Fibroblast of skin of right quadriceps (primary cell): ENCODE data around the gene DHRS12.

Source experiments
- DNase-seq: peaks from one replicate; pipeline ENCODE4 v3.0.0-alpha.2; 2013

Gene DHRS12

GRCh38 chr13:51780099-51780498 lies 23.9 kb downstream of the DHRS12 start:
- no peak for DNase-seq

DNA sequence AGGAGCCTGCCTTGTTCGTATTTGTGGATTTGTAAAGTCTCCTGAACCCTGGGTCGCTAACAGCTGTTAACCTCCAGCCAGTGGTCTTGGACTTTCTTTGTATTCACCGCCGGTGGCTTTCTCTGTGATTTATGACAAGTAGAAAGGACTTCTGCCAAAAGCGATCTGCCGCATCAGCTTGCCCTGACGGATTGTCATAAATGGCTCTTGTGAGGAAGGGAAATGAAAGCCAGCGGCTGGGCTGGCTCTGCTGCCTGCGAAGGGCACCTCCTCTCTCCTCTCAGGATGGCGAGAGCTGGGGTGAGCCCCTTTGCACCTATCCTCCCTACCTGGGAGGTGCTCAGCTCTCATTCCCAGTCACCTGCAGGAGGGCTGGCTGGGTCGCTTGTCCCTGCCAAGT lies 25.6 kb downstream of the DHRS12 start:
- DNase-seq = no peak

- no peak for DNase-seq
Observed at GRCh38 chr13:51777921-51778320, 26.0 kb downstream of the DHRS12 start.

GRCh38 chr13:51776179-51776578 lies 27.8 kb downstream of the DHRS12 start:
- no peak for DNase-seq

GRCh38 chr13:51773515-51773914 lies 30.4 kb downstream of the DHRS12 start:
- no peak for DNase-seq

GRCh38 chr13:51772781-51773180 lies 31.2 kb downstream of the DHRS12 start:
- no peak for DNase-seq

- DNase-seq = no peak
Observed at GRCh38 chr13:51772105-51772455, 31.9 kb downstream of the DHRS12 start.

- DNase-seq = no peak
Observed at GRCh38 chr13:51771418-51772104, 32.4 kb downstream of the DHRS12 start.

GRCh38 chr13:51770681-51771417 lies 33.1 kb downstream of the DHRS12 start:
- DNase-seq = no peak

GRCh38 chr13:51770160-51770559 lies 33.8 kb downstream of the DHRS12 start:
- DNase-seq = no peak

DNA sequence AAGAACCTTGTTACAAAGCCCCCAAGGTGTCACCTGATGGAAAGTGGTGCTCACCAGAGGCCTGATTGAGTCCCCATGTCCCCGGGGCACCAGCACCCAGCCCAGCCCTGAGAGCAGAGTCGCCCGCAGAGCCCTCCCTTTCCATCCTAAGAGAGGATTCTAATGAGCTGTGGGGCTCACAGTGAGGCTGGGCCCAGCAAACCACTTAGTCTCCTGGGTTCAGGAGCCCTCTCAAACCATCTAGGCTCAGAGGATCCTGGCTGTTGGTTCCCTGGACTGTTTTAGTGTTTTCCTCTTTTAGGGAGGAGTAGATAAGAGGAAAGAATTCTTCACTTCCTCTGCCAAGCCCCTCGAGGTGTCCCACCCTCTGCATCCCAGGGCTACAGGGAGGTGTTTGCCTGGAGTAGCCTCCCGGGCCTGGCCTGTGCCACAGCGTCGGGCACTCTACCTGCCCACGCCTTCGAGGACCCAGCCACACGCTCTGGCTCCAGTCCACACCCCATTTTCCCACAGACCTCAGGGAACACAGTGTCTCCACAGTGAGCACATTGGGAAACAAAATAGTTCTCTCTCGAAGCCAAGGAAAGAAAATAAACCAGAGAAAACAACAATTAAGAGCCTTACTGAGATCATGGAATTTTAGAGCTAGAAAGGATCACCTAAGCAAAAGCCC lies 34.4 kb downstream of the DHRS12 start:
- no peak for DNase-seq

- no peak for DNase-seq
Observed at GRCh38 chr13:51768976-51769375, 35.0 kb downstream of the DHRS12 start.

GRCh38 chr13:51768378-51768921 lies 35.5 kb downstream of the DHRS12 start:
- DNase-seq = no peak

- no peak for DNase-seq
Observed at GRCh38 chr13:51767100-51767499, 36.9 kb downstream of the DHRS12 start.

- DNase-seq = no peak
Observed at GRCh38 chr13:51765142-51765515, 38.8 kb downstream of the DHRS12 start.

DNA sequence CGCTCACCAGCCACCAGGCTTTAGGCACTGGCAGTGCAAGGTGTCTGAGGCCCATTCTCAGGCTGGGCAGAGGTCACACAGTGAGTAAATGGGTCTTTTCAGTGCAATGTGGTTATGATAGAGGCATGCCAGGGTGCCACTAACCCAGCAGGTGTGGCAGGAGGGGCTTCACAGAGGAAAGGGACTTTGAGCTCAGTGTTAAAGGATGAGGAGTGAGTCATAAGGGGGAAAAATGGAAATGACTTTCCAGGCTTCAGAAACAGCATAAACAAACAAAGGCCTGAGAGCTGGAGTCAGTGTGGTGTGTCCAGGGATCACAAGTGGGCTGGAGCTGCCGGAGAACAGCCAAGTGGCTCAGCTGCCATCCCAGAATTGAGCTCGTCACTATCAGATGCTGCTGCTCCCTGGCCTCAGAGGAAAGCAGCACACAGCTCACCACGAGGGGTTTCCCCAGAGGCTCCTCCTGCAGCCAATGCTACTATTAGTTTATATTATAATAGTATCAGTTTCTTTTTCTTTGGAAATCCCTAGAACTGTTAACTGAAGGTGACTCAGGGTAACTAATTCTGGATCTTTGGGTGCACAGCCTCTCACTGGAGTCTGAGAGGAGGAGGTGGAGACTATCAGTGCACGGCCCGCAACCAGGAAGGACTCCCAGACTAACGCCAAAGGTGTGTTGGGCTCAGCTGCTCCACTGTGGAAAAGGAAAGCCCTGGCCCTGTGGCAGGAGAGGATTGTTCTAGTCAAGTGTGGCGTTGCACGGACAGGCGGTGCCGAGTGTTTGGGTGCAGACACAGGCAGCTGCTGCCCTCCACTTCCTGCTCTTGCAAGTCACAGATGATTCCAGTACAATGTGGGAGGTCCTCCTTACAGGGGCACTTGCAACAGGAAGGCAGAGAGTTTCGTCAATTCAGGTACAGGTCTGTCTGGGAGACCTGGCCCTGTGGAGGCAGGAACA lies 39.5 kb downstream of the DHRS12 start:
- peak; percentile 25 for DNase-seq

DNA sequence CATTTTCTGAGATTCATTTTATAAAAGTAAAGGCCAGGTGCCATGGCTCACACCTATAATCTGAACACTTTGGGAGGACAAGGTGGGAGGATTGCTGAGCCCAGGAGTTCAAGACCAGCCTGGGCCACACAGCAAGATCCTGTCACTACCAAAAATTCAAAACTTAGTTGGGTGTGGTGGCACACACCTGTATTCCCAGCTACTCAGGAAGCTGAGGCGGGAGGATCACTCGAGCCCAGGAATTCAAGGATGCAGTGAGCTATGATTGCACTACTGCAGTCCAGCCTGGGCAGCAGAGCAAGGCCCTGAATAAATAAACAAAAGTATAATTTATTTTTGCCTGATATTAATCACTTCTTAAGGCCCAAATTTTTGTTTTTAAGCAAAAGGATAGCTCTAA lies 40.5 kb downstream of the DHRS12 start:
- DNase-seq = no peak

DNA sequence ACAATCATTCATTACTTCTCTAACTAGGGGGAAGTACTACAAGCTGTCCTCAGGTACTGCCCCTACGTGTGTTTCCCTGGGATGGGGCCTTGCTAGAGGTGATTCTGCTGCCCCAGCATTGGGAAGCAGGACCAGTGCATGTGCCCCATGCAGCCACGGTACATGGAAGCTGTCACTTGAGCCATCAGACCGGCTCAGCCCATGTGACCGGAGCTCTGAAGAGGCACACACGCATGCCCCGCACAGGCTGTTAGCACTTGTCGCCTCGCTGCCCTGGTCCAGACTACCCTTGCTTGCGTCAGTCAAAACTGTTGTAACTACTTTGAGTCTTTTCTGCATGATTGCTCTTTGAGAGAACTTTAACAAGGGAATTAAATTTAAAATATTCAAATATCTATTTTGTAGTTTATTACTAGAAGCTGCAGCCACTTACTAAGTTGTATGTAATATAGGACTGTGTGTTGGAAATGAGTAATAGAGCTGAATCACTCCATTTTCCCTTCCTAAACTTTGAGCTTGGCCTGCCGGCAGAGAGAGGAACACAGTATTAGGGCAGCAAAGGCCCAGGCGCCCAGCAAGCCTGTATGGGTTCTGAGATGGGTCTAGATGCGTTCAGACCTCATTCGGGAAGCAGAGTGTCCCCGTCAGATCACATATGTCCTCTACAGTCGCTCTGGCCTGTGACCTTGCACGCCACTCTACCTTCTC lies 42.2 kb downstream of the DHRS12 start:
- DNase-seq = no peak

- DNase-seq = peak; percentile 39
Observed at GRCh38 chr13:51760592-51760991, 43.4 kb downstream of the DHRS12 start.

GRCh38 chr13:51759240-51759639 lies 44.7 kb downstream of the DHRS12 start:
- peak; percentile 42 for DNase-seq

GRCh38 chr13:51758691-51759090 lies 45.3 kb downstream of the DHRS12 start:
- DNase-seq = no peak

GRCh38 chr13:51756651-51757050 lies 47.3 kb downstream of the DHRS12 start:
- no peak for DNase-seq
